Spleen (tissue), 11 donors: ENCODE data around the gene UCK2. TPM values are rescaled to one million over a fixed set of nuclear protein-coding genes. Genes with fewer than 3 reads are reported as not detected.

Source experiments
- DNase-seq: peaks from one replicate; pipeline ENCODE4 v3.0.0-alpha.2; 2020
- H3K27ac ChIP-seq, 8 donors: fragments of 200-600 bp; sonication (generic) in 7 of 8; 1 replicate in 4 of 8; 2 replicates in 4 of 8; pipeline versions ENCODE4 v1.5.0 to v1.8.0; 2016 to 2021; ENCODE audit warnings: inconsistent platforms in 4 of 8, mild to moderate bottlenecking in 4 of 8, moderate library complexity in 1 of 8
- H3K27me3 ChIP-seq, 7 donors: fragments of 200-600 bp; sonication (generic) in 6 of 7; replicated peaks in 1 of 7; 1 replicate in 4 of 7; 2 replicates in 3 of 7; pipeline versions ENCODE4 v1.5.0 to v1.8.0; 2016 to 2021; ENCODE audit warnings: inconsistent platforms in 3 of 7, mild to moderate bottlenecking in 1 of 7
- H3K36me3 ChIP-seq, 6 donors: fragments of 200-600 bp; sonication (generic) in 5 of 6; 1 replicate in 4 of 6; 2 replicates in 2 of 6; pipeline versions ENCODE4 v1.5.0 to v1.8.0; 2016 to 2021; ENCODE audit warnings: inconsistent platforms in 2 of 6
- H3K4me1 ChIP-seq, 6 donors: fragments of 200-600 bp; sonication (generic) in 5 of 6; 1 replicate in 3 of 6; 2 replicates in 3 of 6; pipeline versions ENCODE4 v1.5.0 to v1.8.0; 2016 to 2021; ENCODE audit warnings: inconsistent platforms in 3 of 6
- H3K4me3 ChIP-seq, 8 donors: fragments of 200-600 bp; sonication (generic) in 7 of 8; 1 replicate in 4 of 8; 2 replicates in 4 of 8; pipeline versions ENCODE4 v1.5.0 to v1.8.0; 2016 to 2021; ENCODE audit warnings: inconsistent platforms in 4 of 8, mild to moderate bottlenecking in 4 of 8, moderate library complexity in 2 of 8
- H3K9me3 ChIP-seq, 8 donors: fragments of 200-600 bp; sonication (generic) in 7 of 8; 1 replicate in 4 of 8; 2 replicates in 4 of 8; pipeline versions ENCODE4 v1.5.0 to v1.8.0; 2016 to 2021; ENCODE audit warnings: inconsistent platforms in 4 of 8
- POLR2A ChIP-seq, 3 donors: fragments of 450-650 bp; IDR thresholded peaks; one replicate each; pipeline ENCODE4 v1.5.1; 2017; ENCODE audit warnings: antibody characterized with exemption in 3 of 3, mild to moderate bottlenecking in 1 of 3
- POLR2AphosphoS5 ChIP-seq, 3 donors: sonication (generic); formaldehyde crosslinking; IDR thresholded peaks; one replicate each; pipeline ENCODE4 v1.5.1; 2017; ENCODE audit warnings: antibody characterized with exemption in 3 of 3
- WGBS, 5 donors: extraction: QIAGEN DNeasy Blood & Tissue Kit in 3 of 5; methylation state at CpG; one replicate each; pipeline versions ENCODE4 v1.1.5 to v1.1.7; 2013 to 2018; 5-methylcytosine and 5-hydroxymethylcytosine counted together
- intact Hi-C: fragments of 100-400 bp; cut with DNase I; formaldehyde crosslinking; loops from one replicate; pipeline ENCODE4 v1.15.0; 2023; ENCODE audit warnings: low total_unique reads
- polyA plus RNA-seq, 3 donors: library from polyadenylated mRNA; stranded (reverse); fragments of 200-250 nt; gene quantifications; one replicate each; pipeline ENCODE4 v1.2.1, GENCODE V29; 2013
- total RNA-seq, 7 donors: library from RNA; depleted of rRNA in 3 of 7; stranded (reverse); fragments of >200 nt in 3 of 7; fragmentation: NEBNext Ultra II Directional in 4 of 7; extraction: Animal tissue kit (Norgen Biotek cat#: 25700) in 4 of 7; gene quantifications; one replicate each; pipeline versions ENCODE4 v1.1.0 to v1.2.1, GENCODE V29; 2016 to 2021
- TF ChIP-seq, protein P1 (sequence below), 11 experiments: fragments of 200-600 bp in 7 of 11; fragments of 450-650 bp in 4 of 11; sonication (generic) in 4 of 11; IDR thresholded peaks in 8 of 11; conservative IDR thresholded peaks in 3 of 11; 1 replicate in 7 of 11; 2 replicates in 4 of 11; pipeline versions ENCODE4 v1.4.0 to v1.8.0; 2016 to 2021; ENCODE audit warnings: antibody characterized with exemption in 11 of 11, inconsistent platforms in 4 of 11, mild to moderate bottlenecking in 1 of 11
- donor health status: healthy with polysubstance abuse.
- donor health status: DM: no; HTN: no; CAD: no; lungs with moderate emphysema.
- donor health status: DM: no; HTN: no; CAD: no.
- donor health status: Bipolar disorder and iron deficiency.
- donor health status: healthy.
- donor health status: DM: no; HTN: no; CAD: no.
- donor health status: DM: yes; HTN: yes; CAD: no.

The UCK2 gene
- total and polyA plus RNA-seq, 10 donors: 9.8 to 18.3 (median 16.0) TPM

DNA sequence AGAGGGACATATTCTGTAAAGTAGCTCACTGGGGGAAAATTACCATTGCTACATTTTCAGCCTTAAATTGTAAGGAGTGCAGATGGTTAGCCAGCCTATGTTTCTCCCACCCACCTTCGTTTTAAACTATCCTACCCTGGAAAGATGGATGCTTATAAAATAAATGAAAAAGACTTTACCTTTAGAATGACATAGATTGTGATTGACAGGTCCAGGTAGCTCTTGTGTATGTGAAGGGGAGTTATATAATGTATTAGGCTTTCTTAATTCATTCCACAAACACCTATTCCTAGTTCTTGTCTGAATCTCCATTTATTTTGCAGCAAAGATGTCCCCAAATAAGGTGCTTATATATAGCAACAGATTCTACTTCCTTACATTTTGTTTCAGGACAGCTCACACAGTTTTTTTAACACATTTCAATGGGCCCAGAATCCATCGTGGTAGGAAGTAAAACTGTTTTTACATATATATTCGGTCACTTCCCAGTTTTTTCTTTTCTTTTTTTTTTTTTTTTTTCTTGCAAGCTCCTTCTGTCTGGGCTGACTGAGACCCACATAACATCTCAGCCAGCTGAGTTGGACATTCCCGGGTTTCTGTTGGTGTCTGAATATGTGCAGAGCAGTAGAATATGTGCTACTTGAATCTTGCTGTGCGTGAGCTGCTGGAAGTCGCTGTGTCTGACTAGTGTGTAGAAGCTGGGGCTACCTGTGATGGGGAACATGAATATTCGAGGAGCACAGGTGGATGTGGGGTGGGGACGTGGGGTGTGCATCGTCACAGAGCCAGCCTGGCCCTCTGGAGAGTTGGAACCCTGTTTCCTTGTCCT is 27.8 kb downstream of the UCK2 start:
- WGBS, 5 donors: 71 to 77% (median 76%) methylated on average over 9 of the region's 9 CpGs
- Histone ChIP-seq H3K4me3 (no peak overlapping the region), H3K36me3 (no peaks in the 10 kb centered on the region), H3K27me3 (no peaks in the 10 kb centered on the region), H3K9me3 (no peaks in the 10 kb centered on the region), H3K27ac (no peak overlapping the region), H3K4me1 (peaks cover 4 to 75% (median 28%) of the 10 kb centered on the region in 6 donors)
- intact Hi-C loops: no loop called here
- TF ChIP-seq POLR2A (IDR thresholded peaks at IDR 0.05): no peak
- TF ChIP-seq, protein P1, sequence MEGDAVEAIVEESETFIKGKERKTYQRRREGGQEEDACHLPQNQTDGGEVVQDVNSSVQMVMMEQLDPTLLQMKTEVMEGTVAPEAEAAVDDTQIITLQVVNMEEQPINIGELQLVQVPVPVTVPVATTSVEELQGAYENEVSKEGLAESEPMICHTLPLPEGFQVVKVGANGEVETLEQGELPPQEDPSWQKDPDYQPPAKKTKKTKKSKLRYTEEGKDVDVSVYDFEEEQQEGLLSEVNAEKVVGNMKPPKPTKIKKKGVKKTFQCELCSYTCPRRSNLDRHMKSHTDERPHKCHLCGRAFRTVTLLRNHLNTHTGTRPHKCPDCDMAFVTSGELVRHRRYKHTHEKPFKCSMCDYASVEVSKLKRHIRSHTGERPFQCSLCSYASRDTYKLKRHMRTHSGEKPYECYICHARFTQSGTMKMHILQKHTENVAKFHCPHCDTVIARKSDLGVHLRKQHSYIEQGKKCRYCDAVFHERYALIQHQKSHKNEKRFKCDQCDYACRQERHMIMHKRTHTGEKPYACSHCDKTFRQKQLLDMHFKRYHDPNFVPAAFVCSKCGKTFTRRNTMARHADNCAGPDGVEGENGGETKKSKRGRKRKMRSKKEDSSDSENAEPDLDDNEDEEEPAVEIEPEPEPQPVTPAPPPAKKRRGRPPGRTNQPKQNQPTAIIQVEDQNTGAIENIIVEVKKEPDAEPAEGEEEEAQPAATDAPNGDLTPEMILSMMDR (IDR thresholded peaks at IDR 0.05 in 8 of 11, conservative IDR thresholded peaks at IDR 0.05 in 3 of 11): no peak
- TF ChIP-seq POLR2AphosphoS5 (IDR thresholded peaks at IDR 0.05): no peak
- DNase-seq: no peak

DNA sequence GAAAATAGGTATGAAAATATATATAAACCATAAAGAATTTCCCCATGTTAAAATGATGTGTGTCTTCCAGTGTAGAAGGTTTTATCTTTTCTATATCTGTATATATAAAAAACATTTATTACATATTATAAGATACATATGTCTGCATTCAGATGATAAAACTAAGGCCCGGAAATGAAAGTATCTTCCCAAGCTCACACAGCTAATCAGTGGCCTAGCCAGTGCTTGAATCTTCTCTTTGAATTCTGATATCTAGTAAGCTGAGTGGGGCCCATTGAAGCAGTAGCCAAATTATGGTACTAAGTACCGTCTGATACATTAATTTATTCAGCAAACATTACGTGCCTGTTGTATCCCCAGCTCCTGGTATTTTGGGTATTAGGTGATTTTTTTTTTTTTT is 28.6 kb downstream of the UCK2 start:
- H3K4me1 ChIP-seq: peaks cover 2 to 67% (median 26%) of the 10 kb centered on the region in 6 donors
- WGBS, 5 donors: 88 to 96% (median 93%) methylated on average over 3 of the region's 3 CpGs
- TF ChIP-seq POLR2A (IDR thresholded peaks at IDR 0.05) (no peak), POLR2AphosphoS5 (IDR thresholded peaks at IDR 0.05) (no peak)
- TF ChIP-seq, protein P1 (IDR thresholded peaks at IDR 0.05 in 8 of 11, conservative IDR thresholded peaks at IDR 0.05 in 3 of 11): no peak
- H3K4me3 ChIP-seq: no peak overlapping the region
- H3K27me3 ChIP-seq: no peaks in the 10 kb centered on the region
- intact Hi-C loops: no loop called here
- no peaks in the 10 kb centered on the region for H3K36me3 ChIP-seq
- H3K9me3 ChIP-seq: no peaks in the 10 kb centered on the region
- no peak for DNase-seq
- H3K27ac ChIP-seq: no peak overlapping the region

DNA sequence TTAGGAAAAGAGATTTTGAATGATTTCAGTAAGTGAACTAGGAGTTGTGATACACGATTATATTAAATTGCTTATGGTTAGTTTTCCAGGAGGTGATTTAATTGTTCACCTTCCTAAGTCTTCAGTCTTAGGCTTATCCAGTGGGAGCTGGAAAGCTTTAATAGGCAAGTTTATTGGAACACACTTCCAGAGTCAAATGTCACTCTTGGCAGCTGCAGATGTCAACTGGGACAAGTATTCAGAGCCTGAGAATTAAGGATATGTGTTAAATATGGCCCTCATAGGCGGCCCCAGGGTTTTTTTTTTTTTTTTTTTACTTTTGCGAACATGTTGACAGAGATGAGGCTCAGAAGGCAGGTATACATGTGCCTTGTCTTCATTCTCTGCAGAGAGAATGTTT is 29.2 kb downstream of the UCK2 start:
- Histone ChIP-seq H3K4me3 (no peak overlapping the region), H3K4me1 (peaks cover 0 to 61% (median 23%) of the 10 kb centered on the region in 6 donors), H3K9me3 (no peaks in the 10 kb centered on the region), H3K27me3 (no peaks in the 10 kb centered on the region), H3K27ac (no peak overlapping the region), H3K36me3 (no peaks in the 10 kb centered on the region)
- intact Hi-C loops: no loop called here
- TF ChIP-seq, protein P1 (IDR thresholded peaks at IDR 0.05 in 8 of 11, conservative IDR thresholded peaks at IDR 0.05 in 3 of 11): no peak
- no peak for TF ChIP-seq POLR2AphosphoS5 (IDR thresholded peaks at IDR 0.05)
- TF ChIP-seq POLR2A (IDR thresholded peaks at IDR 0.05): no peak
- WGBS, 5 donors: 76 to 84% (median 79%) methylated on average over 3 of the region's 3 CpGs
- DNase-seq: no peak

DNA sequence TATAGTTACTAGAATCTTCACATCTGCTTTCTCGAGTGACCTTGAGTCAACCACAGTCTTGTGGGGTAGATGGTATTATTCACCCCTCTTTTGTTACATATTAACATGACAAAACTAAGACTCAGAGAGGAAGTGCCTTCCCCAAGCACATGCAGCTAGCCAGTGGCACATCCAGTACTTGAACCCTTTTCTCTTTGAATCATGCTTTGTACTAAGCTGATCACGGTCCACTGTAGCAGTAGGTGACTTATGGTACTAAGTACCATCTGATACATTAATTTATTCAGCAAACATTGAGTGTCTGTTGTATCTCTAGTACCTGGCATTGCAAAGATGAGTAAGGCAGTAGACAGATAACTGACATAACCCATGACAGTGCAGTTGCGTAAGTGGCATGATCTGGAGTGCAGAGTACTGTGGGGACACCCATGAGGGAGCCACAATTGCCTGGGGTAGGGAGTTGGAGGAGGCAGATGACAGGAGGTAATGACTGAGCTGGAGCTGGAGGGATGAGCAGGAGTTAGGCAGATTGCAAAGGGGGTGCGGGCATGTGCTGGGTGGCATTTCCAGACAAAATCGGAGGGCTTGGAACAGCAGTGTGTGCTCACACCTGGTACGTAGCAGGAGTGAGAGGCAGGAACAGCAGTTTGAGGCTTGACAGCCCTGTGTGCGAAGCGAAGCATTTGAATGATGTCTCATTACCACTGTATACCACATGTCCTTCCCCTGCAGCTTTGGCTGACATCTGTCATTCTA is 29.8 kb downstream of the UCK2 start:
- no peaks in the 10 kb centered on the region for H3K27me3 ChIP-seq
- no peak overlapping the region for H3K27ac ChIP-seq
- H3K9me3 ChIP-seq: no peaks in the 10 kb centered on the region
- intact Hi-C loops: no loop called here
- 75 to 90% (median 79%) methylated on average over 8 of the region's 8 CpGs for WGBS, 5 donors
- TF ChIP-seq, protein P1 (IDR thresholded peaks at IDR 0.05 in 8 of 11, conservative IDR thresholded peaks at IDR 0.05 in 3 of 11): no peak
- no peak for TF ChIP-seq POLR2A (IDR thresholded peaks at IDR 0.05)
- TF ChIP-seq POLR2AphosphoS5 (IDR thresholded peaks at IDR 0.05): no peak
- no peaks in the 10 kb centered on the region for H3K36me3 ChIP-seq
- no peak overlapping the region for H3K4me3 ChIP-seq
- no peak for DNase-seq
- peaks cover 0 to 64% (median 23%) of the 10 kb centered on the region in 6 donors for H3K4me1 ChIP-seq
